IPS-15b (cell line): ENCODE results near the gene PTPDC1.

Source experiments
- H3K27me3 ChIP-seq: one replicate; pipeline ENCODE4 v1.6.1; 2013; ENCODE audit warnings: low read length; ENCODE audit not compliant: control insufficient read depth, insufficient read depth
- H3K36me3 ChIP-seq: one replicate; pipeline ENCODE4 v1.6.1; 2013; ENCODE audit warnings: low read length; ENCODE audit not compliant: control insufficient read depth, insufficient read depth
- H3K4me1 ChIP-seq: one replicate; pipeline ENCODE4 v1.6.1; 2013; ENCODE audit warnings: mild to moderate bottlenecking, low read length; ENCODE audit not compliant: control insufficient read depth, insufficient read depth
- H3K4me3 ChIP-seq: one replicate; pipeline ENCODE4 v1.5.1; 2013; ENCODE audit warnings: low read depth, low read length
- H3K9ac ChIP-seq: one replicate; pipeline ENCODE4 v1.6.1; 2013; ENCODE audit warnings: low read depth, mild to moderate bottlenecking, low read length
- H3K9me3 ChIP-seq: one replicate; pipeline ENCODE4 v1.6.1; 2013; ENCODE audit warnings: mild to moderate bottlenecking, low read length; ENCODE audit not compliant: control insufficient read depth, insufficient read depth

Gene PTPDC1

GRCh38 chr9:94128580-94128979 lies 44.3 kb downstream of the PTPDC1 start:
- no peaks in the 10 kb centered on the region for H3K27me3 ChIP-seq
- H3K4me1 ChIP-seq, result no peaks in the 10 kb centered on the region
- H3K9me3 ChIP-seq, result peaks cover 10% of the 10 kb centered on the region
- H3K4me3 ChIP-seq, result no peak overlapping the region
- H3K9ac ChIP-seq, result no peak overlapping the region
- H3K36me3 ChIP-seq, result no peaks in the 10 kb centered on the region

GRCh38 chr9:94134629-94135028 lies 50.4 kb downstream of the PTPDC1 start:
- no peaks in the 10 kb centered on the region for H3K27me3 ChIP-seq
- no peak overlapping the region for H3K9ac ChIP-seq
- H3K4me3 ChIP-seq, result no peak overlapping the region
- no peaks in the 10 kb centered on the region for H3K4me1 ChIP-seq
- no peaks in the 10 kb centered on the region for H3K9me3 ChIP-seq
- H3K36me3 ChIP-seq, result no peaks in the 10 kb centered on the region

- H3K27me3 ChIP-seq, result no peaks in the 10 kb centered on the region
- no peak overlapping the region for H3K4me3 ChIP-seq
- no peaks in the 10 kb centered on the region for H3K4me1 ChIP-seq
- no peak overlapping the region for H3K9ac ChIP-seq
- H3K9me3 ChIP-seq, result no peaks in the 10 kb centered on the region
- H3K36me3 ChIP-seq, result no peaks in the 10 kb centered on the region
Measured at GRCh38 chr9:94135222-94135621, 51.0 kb downstream of the PTPDC1 start.

GRCh38 chr9:94139672-94140417 lies 55.6 kb downstream of the PTPDC1 start:
- no peak overlapping the region for H3K4me3 ChIP-seq
- no peaks in the 10 kb centered on the region for H3K36me3 ChIP-seq
- H3K9me3 ChIP-seq, result no peaks in the 10 kb centered on the region
- no peaks in the 10 kb centered on the region for H3K4me1 ChIP-seq
- H3K27me3 ChIP-seq, result no peaks in the 10 kb centered on the region
- no peak overlapping the region for H3K9ac ChIP-seq

GRCh38 chr9:94140418-94140780 lies 56.1 kb downstream of the PTPDC1 start:
- H3K27me3 ChIP-seq, result no peaks in the 10 kb centered on the region
- no peak overlapping the region for H3K4me3 ChIP-seq
- no peaks in the 10 kb centered on the region for H3K36me3 ChIP-seq
- no peaks in the 10 kb centered on the region for H3K9me3 ChIP-seq
- H3K9ac ChIP-seq, result no peak overlapping the region
- no peaks in the 10 kb centered on the region for H3K4me1 ChIP-seq

GRCh38 chr9:94140791-94141790 lies 56.8 kb downstream of the PTPDC1 start:
- no peaks in the 10 kb centered on the region for H3K9me3 ChIP-seq
- no peak overlapping the region for H3K4me3 ChIP-seq
- no peaks in the 10 kb centered on the region for H3K36me3 ChIP-seq
- no peaks in the 10 kb centered on the region for H3K27me3 ChIP-seq
- no peak overlapping the region for H3K9ac ChIP-seq
- no peaks in the 10 kb centered on the region for H3K4me1 ChIP-seq

GRCh38 chr9:94142353-94142752 lies 58.1 kb downstream of the PTPDC1 start:
- Histone ChIP-seq H3K4me1 (no peaks in the 10 kb centered on the region), H3K9me3 (no peaks in the 10 kb centered on the region), H3K4me3 (no peak overlapping the region), H3K36me3 (no peaks in the 10 kb centered on the region), H3K9ac (no peak overlapping the region), H3K27me3 (no peaks in the 10 kb centered on the region)

- Histone ChIP-seq H3K4me3 (no peak overlapping the region), H3K9ac (no peak overlapping the region), H3K9me3 (no peaks in the 10 kb centered on the region), H3K27me3 (no peaks in the 10 kb centered on the region), H3K4me1 (peaks cover 10% of the 10 kb centered on the region), H3K36me3 (no peaks in the 10 kb centered on the region)
Measured at GRCh38 chr9:94144394-94144793, 60.1 kb downstream of the PTPDC1 start.

- Histone ChIP-seq H3K9ac (no peak overlapping the region), H3K4me3 (no peak overlapping the region), H3K27me3 (no peaks in the 10 kb centered on the region), H3K4me1 (peaks cover 23% of the 10 kb centered on the region), H3K36me3 (no peaks in the 10 kb centered on the region), H3K9me3 (no peaks in the 10 kb centered on the region)
Measured at GRCh38 chr9:94145640-94146039, 61.4 kb downstream of the PTPDC1 start.

GRCh38 chr9:94147776-94148175 lies 63.5 kb downstream of the PTPDC1 start:
- H3K9ac ChIP-seq, result no peak overlapping the region
- H3K4me1 ChIP-seq, result peaks cover 29% of the 10 kb centered on the region
- H3K4me3 ChIP-seq, result no peak overlapping the region
- H3K9me3 ChIP-seq, result no peaks in the 10 kb centered on the region
- no peaks in the 10 kb centered on the region for H3K36me3 ChIP-seq
- H3K27me3 ChIP-seq, result no peaks in the 10 kb centered on the region

- H3K9me3 ChIP-seq, result no peaks in the 10 kb centered on the region
- H3K36me3 ChIP-seq, result no peaks in the 10 kb centered on the region
- H3K4me3 ChIP-seq, result no peak overlapping the region
- peaks cover 29% of the 10 kb centered on the region for H3K4me1 ChIP-seq
- H3K9ac ChIP-seq, result no peak overlapping the region
- H3K27me3 ChIP-seq, result no peaks in the 10 kb centered on the region
Measured at GRCh38 chr9:94148419-94148818, 64.2 kb downstream of the PTPDC1 start.

GRCh38 chr9:94149696-94150095 lies 65.4 kb downstream of the PTPDC1 start:
- H3K27me3 ChIP-seq, result no peaks in the 10 kb centered on the region
- peaks cover 29% of the 10 kb centered on the region for H3K4me1 ChIP-seq
- no peak overlapping the region for H3K9ac ChIP-seq
- no peaks in the 10 kb centered on the region for H3K9me3 ChIP-seq
- H3K36me3 ChIP-seq, result no peaks in the 10 kb centered on the region
- H3K4me3 ChIP-seq, result no peak overlapping the region
